ENCODE results near the gene TM2D3.

TM2D3 gene

GRCh38 chr15:101613130-101614000 lies 38.8 kb downstream of the TM2D3 start:
- Histone ChIP-seq H4K20me1 (ENCODE audit: insufficient read depth) (no peaks in the 10 kb centered on the region), H3K4me1 (ENCODE audit: low read depth, poor library complexity, severe bottlenecking) (peaks cover 3% of the 10 kb centered on the region), H3K9ac (no peak overlapping the region), H3K4me2 (no peak overlapping the region), H3K27ac (no peak overlapping the region), H3K79me2 (ENCODE audit: insufficient read depth, low read depth) (no peaks in the 10 kb centered on the region), H2AFZ (ENCODE audit: low read depth) (no peak overlapping the region), H3K4me3 (IDR thresholded peaks at IDR 0.05; ENCODE audit: insufficient read depth, low read depth, low read length) (no peak overlapping the region), H3K36me3 (ENCODE audit: insufficient read depth) (no peaks in the 10 kb centered on the region), H3K27me3 (ENCODE audit: insufficient read depth, low read depth) (no peaks in the 10 kb centered on the region)
- TF ChIP-seq CTCF (conservative IDR thresholded peaks at IDR 0.05; ENCODE audit: low read depth, low read length), result no peak

- no peaks in the 10 kb centered on the region for H3K27me3 ChIP-seq (ENCODE audit: insufficient read depth, low read depth)
- H3K9ac ChIP-seq, result no peak overlapping the region
- no peak overlapping the region for H3K4me3 ChIP-seq (IDR thresholded peaks at IDR 0.05; ENCODE audit: insufficient read depth, low read depth, low read length)
- H3K36me3 ChIP-seq (ENCODE audit: insufficient read depth), result no peaks in the 10 kb centered on the region
- H4K20me1 ChIP-seq (ENCODE audit: insufficient read depth), result no peaks in the 10 kb centered on the region
- TF ChIP-seq CTCF (conservative IDR thresholded peaks at IDR 0.05; ENCODE audit: low read depth, low read length), result no peak
- H2AFZ ChIP-seq (ENCODE audit: low read depth), result no peak overlapping the region
- H3K79me2 ChIP-seq (ENCODE audit: insufficient read depth, low read depth), result no peaks in the 10 kb centered on the region
- H3K27ac ChIP-seq, result no peak overlapping the region
- no peaks in the 10 kb centered on the region for H3K4me1 ChIP-seq (ENCODE audit: low read depth, poor library complexity, severe bottlenecking)
- H3K4me2 ChIP-seq, result no peak overlapping the region
Measured at GRCh38 chr15:101612676-101613075, 39.5 kb downstream of the TM2D3 start.

GRCh38 chr15:101611580-101612299 lies 40.4 kb downstream of the TM2D3 start:
- H3K4me3 ChIP-seq (IDR thresholded peaks at IDR 0.05; ENCODE audit: insufficient read depth, low read depth, low read length), result no peak overlapping the region
- H3K27me3 ChIP-seq (ENCODE audit: insufficient read depth, low read depth), result no peaks in the 10 kb centered on the region
- no peak overlapping the region for H3K4me2 ChIP-seq
- H3K36me3 ChIP-seq (ENCODE audit: insufficient read depth), result no peaks in the 10 kb centered on the region
- H3K9ac ChIP-seq, result no peak overlapping the region
- no peak for TF ChIP-seq CTCF (conservative IDR thresholded peaks at IDR 0.05; ENCODE audit: low read depth, low read length)
- no peak overlapping the region for H3K27ac ChIP-seq
- H3K4me1 ChIP-seq (ENCODE audit: low read depth, poor library complexity, severe bottlenecking), result no peaks in the 10 kb centered on the region
- no peaks in the 10 kb centered on the region for H3K79me2 ChIP-seq (ENCODE audit: insufficient read depth, low read depth)
- no peak overlapping the region for H2AFZ ChIP-seq (ENCODE audit: low read depth)
- no peaks in the 10 kb centered on the region for H4K20me1 ChIP-seq (ENCODE audit: insufficient read depth)

GRCh38 chr15:101611007-101611406 lies 41.2 kb downstream of the TM2D3 start:
- H3K4me1 ChIP-seq (ENCODE audit: low read depth, poor library complexity, severe bottlenecking), result no peaks in the 10 kb centered on the region
- no peak overlapping the region for H3K9ac ChIP-seq
- no peaks in the 10 kb centered on the region for H3K36me3 ChIP-seq (ENCODE audit: insufficient read depth)
- H3K4me3 ChIP-seq (IDR thresholded peaks at IDR 0.05; ENCODE audit: insufficient read depth, low read depth, low read length), result no peak overlapping the region
- no peaks in the 10 kb centered on the region for H3K27me3 ChIP-seq (ENCODE audit: insufficient read depth, low read depth)
- TF ChIP-seq CTCF (conservative IDR thresholded peaks at IDR 0.05; ENCODE audit: low read depth, low read length), result no peak
- H3K27ac ChIP-seq, result no peak overlapping the region
- H3K79me2 ChIP-seq (ENCODE audit: insufficient read depth, low read depth), result no peaks in the 10 kb centered on the region
- no peak overlapping the region for H2AFZ ChIP-seq (ENCODE audit: low read depth)
- H3K4me2 ChIP-seq, result no peak overlapping the region
- H4K20me1 ChIP-seq (ENCODE audit: insufficient read depth), result no peaks in the 10 kb centered on the region
